Esophagus muscularis mucosa (tissue), 4 donors: Measurements from ENCODE around the gene PSMA3. TPM values are rescaled to one million over a fixed set of nuclear protein-coding genes. Genes with fewer than 3 reads are reported as not detected.
"Not testable (repeated sequence)": the region's sequence is repeated elsewhere in the genome, so short reads cannot be mapped to it uniquely, and the experiment has no call there.

Source experiments
- DNase-seq: peaks from one replicate; pipeline ENCODE4 v3.0.0-alpha.2; 2017; ENCODE audit errors: extremely low spot score
- H3K27ac ChIP-seq, 4 donors: fragments of 200-600 bp; sonication (generic); replicated peaks in 1 of 4; 1 replicate in 3 of 4; 2 replicates in 1 of 4; pipeline ENCODE4 v1.5.1; 2016 to 2019; ENCODE audit warnings: mild to moderate bottlenecking in 1 of 4
- H3K27me3 ChIP-seq, 4 donors: fragments of 200-600 bp; sonication (generic); one replicate each; pipeline versions ENCODE4 v1.5.1 to v1.6.0; 2016 to 2019
- H3K36me3 ChIP-seq, 4 donors: fragments of 200-600 bp; sonication (generic); one replicate each; pipeline ENCODE4 v1.5.1; 2016 to 2019
- H3K4me1 ChIP-seq, 4 donors: fragments of 200-600 bp; sonication (generic); one replicate each; pipeline ENCODE4 v1.5.1; 2016 to 2019
- H3K4me3 ChIP-seq, 4 donors: fragments of 200-600 bp; sonication (generic); 1 replicate in 2 of 4; 2 replicates in 2 of 4; pipeline ENCODE4 v1.5.1; 2016 to 2019; ENCODE audit warnings: mild to moderate bottlenecking in 4 of 4, moderate library complexity in 1 of 4
- H3K9me3 ChIP-seq, 4 donors: fragments of 200-600 bp; sonication (generic); 1 replicate in 3 of 4; 2 replicates in 1 of 4; pipeline ENCODE4 v1.5.1; 2016 to 2019
- CTCF ChIP-seq, 3 experiments: fragments of 200-600 bp in 2 of 3; fragments of 450-650 bp in 1 of 3; sonication (generic) in 2 of 3; IDR thresholded peaks; one replicate each; pipeline ENCODE4 v1.5.1; 2017 to 2019; ENCODE audit warnings: antibody characterized with exemption in 3 of 3, mild to moderate bottlenecking in 2 of 3, moderate library complexity in 1 of 3
- EP300 ChIP-seq: sonication (generic); formaldehyde crosslinking; IDR thresholded peaks from one replicate; pipeline ENCODE4 v1.6.1; 2017; ENCODE audit warnings: antibody characterized with exemption
- POLR2A ChIP-seq: fragments of 450-650 bp; IDR thresholded peaks from one replicate; pipeline ENCODE4 v1.6.1; 2017; ENCODE audit warnings: antibody characterized with exemption, moderate library complexity, mild to moderate bottlenecking, low read depth
- POLR2AphosphoS5 ChIP-seq, 2 donors: sonication (generic); formaldehyde crosslinking; IDR thresholded peaks; one replicate each; pipeline ENCODE4 v1.6.1; 2017; ENCODE audit warnings: antibody characterized with exemption in 2 of 2
- WGBS: methylation state at CpG from one replicate; pipeline ENCODE4 v1.1.5; 2018; 5-methylcytosine and 5-hydroxymethylcytosine counted together
- intact Hi-C: fragments of 100-400 bp; cut with DNase I; formaldehyde crosslinking; loops from one replicate; pipeline ENCODE4 v1.15.1; 2023
- total RNA-seq, 4 donors: library from RNA; depleted of rRNA; stranded (reverse); fragments of >200 nt; gene quantifications; one replicate each; pipeline versions ENCODE4 v1.1.0 to v1.2.1, GENCODE V29; 2016

Gene PSMA3
- total RNA-seq, 4 donors from 2014 or later: 69.8 to 98.0 (median 84.8) TPM

- no peak for TF ChIP-seq CTCF (IDR thresholded peaks at IDR 0.05)
- TF ChIP-seq EP300: no peak
- TF ChIP-seq POLR2A: no peak
- no peak for TF ChIP-seq POLR2AphosphoS5 (IDR thresholded peaks at IDR 0.05)
- intact Hi-C loops: loop anchor here (5.0 to 10.0 kb wide), 2 partner anchors 53 to 181 kb away; partner anchors contain the start of genes ARID4A, KIAA0586 and TIMM9
- under 1% methylated on average over 16 of the region's 16 CpGs for WGBS
Measured at GRCh38 chr14:58243790-58244555, 670 bp upstream of the PSMA3 start.

GRCh38 chr14:58245562-58245961 is 919 bp downstream of the PSMA3 start:
- no peaks in the 10 kb centered on the region for H3K27me3 ChIP-seq
- H3K9me3 ChIP-seq: no peaks in the 10 kb centered on the region
- TF ChIP-seq EP300 (no peak), POLR2AphosphoS5 (IDR thresholded peaks at IDR 0.05) (no peak), CTCF (IDR thresholded peaks at IDR 0.05) (no peak), POLR2A (no peak)
- peak overlapping the region; percentile 72 to 91 (median 86) for H3K4me3 ChIP-seq
- intact Hi-C loops: loop anchor here (10.0 kb wide), 1 partner anchor 179 kb away; the partner anchor contains the start of genes KIAA0586 and TIMM9
- H3K27ac ChIP-seq: peak overlapping the region; percentile 90 to 98 (median 96)
- peaks cover 26 to 49% (median 35%) of the 10 kb centered on the region in 4 donors for H3K4me1 ChIP-seq
- 5% methylated on average over 3 of the region's 3 CpGs for WGBS
- peaks cover 10 to 30% (median 21%) of the 10 kb centered on the region in 4 donors for H3K36me3 ChIP-seq
- no peak for DNase-seq

More at GRCh38 chr14:58243790-58244555, 670 bp upstream of the PSMA3 start:
- Histone ChIP-seq H3K27ac (peak overlapping the region; percentile 90 to 98 (median 96)), H3K4me3 (peak overlapping the region; percentile 72 to 91 (median 86)), H3K9me3 (no peaks in the 10 kb centered on the region), H3K27me3 (no peaks in the 10 kb centered on the region), H3K4me1 (peaks cover 26 to 46% (median 35%) of the 10 kb centered on the region in 4 donors), H3K36me3 (peaks cover 0 to 14% (median 7%) of the 10 kb centered on the region in 4 donors)
- no peak for DNase-seq

- Histone ChIP-seq H3K9me3 (no peaks in the 10 kb centered on the region), H3K36me3 (peaks cover 15 to 67% (median 58%) of the 10 kb centered on the region in 4 donors), H3K27ac (no peak overlapping the region), H3K27me3 (no peaks in the 10 kb centered on the region), H3K4me3 (no peak overlapping the region), H3K4me1 (peaks cover 28 to 41% (median 29%) of the 10 kb centered on the region in 4 donors)
- 96% methylated on average over 8 of the region's 8 CpGs for WGBS
- DNase-seq: no peak
- no peak for TF ChIP-seq EP300
- TF ChIP-seq CTCF (IDR thresholded peaks at IDR 0.05): no peak
- no peak for TF ChIP-seq POLR2A
- no peak for TF ChIP-seq POLR2AphosphoS5 (IDR thresholded peaks at IDR 0.05)
- intact Hi-C loops: loop anchor here (10.0 kb wide), 1 partner anchor 175 kb away; the partner anchor contains the start of genes KIAA0586 and TIMM9
Measured at GRCh38 chr14:58249611-58250010, 5.0 kb downstream of the PSMA3 start.

- DNase-seq: no peak
- Histone ChIP-seq H3K9me3 (no peaks in the 10 kb centered on the region), H3K4me3 (no peak overlapping the region), H3K27ac (no peak overlapping the region), H3K4me1 (peaks cover 0 to 5% (median 0%) of the 10 kb centered on the region in 4 donors), H3K27me3 (no peaks in the 10 kb centered on the region), H3K36me3 (peaks cover 41 to 100% (median 90%) of the 10 kb centered on the region in 4 donors)
- intact Hi-C loops: no loop called here
- WGBS: 96% methylated on average over 4 of the region's 4 CpGs
- no peak for TF ChIP-seq POLR2AphosphoS5 (IDR thresholded peaks at IDR 0.05)
- no peak for TF ChIP-seq POLR2A
- no peak for TF ChIP-seq CTCF (IDR thresholded peaks at IDR 0.05)
- no peak for TF ChIP-seq EP300
Measured at GRCh38 chr14:58258156-58258555, 13.5 kb downstream of the PSMA3 start.

- peaks cover 44 to 100% (median 94%) of the 10 kb centered on the region in 4 donors for H3K36me3 ChIP-seq
- H3K4me3 ChIP-seq, H3K27ac ChIP-seq, intact Hi-C loops, H3K9me3 ChIP-seq, H3K27me3 ChIP-seq, H3K4me1 ChIP-seq, DNase-seq: not testable (repeated sequence)
- WGBS: 96% methylated on average over 10 of the region's 10 CpGs
Measured at GRCh38 chr14:58262005-58262404, 17.4 kb downstream of the PSMA3 start.
